Thyroid gland (tissue), 4 donors: ENCODE results near the gene KRT9. TPM values are rescaled to one million over a fixed set of nuclear protein-coding genes. Genes with fewer than 3 reads are reported as not detected.

Source experiments
- DNase-seq, 2 donors: peaks; one replicate each; pipeline ENCODE4 v3.0.0-alpha.2; 2019
- H3K27ac ChIP-seq, 3 donors: fragments of 200-600 bp; sonication (generic); 1 replicate in 2 of 3; 2 replicates in 1 of 3; pipeline ENCODE4 v1.5.1; 2016 to 2019; ENCODE audit warnings: mild to moderate bottlenecking in 1 of 3, moderate library complexity in 1 of 3
- H3K27me3 ChIP-seq: fragments of 200-600 bp; sonication (generic); one replicate; pipeline ENCODE4 v1.5.1; 2019
- H3K36me3 ChIP-seq, 2 donors: fragments of 200-600 bp; sonication (generic); one replicate each; pipeline ENCODE4 v1.5.1; 2016 to 2019
- H3K4me1 ChIP-seq, 2 donors: fragments of 200-600 bp; sonication (generic); one replicate each; pipeline ENCODE4 v1.5.1; 2017 to 2019
- H3K4me3 ChIP-seq, 3 donors: fragments of 200-600 bp; sonication (generic); replicated peaks in 1 of 3; 1 replicate in 2 of 3; 2 replicates in 1 of 3; pipeline ENCODE4 v1.5.1; 2016; ENCODE audit warnings: mild to moderate bottlenecking in 1 of 3
- H3K9me3 ChIP-seq: fragments of 200-600 bp; sonication (generic); one replicate; pipeline ENCODE4 v1.5.1; 2017
- POLR2A ChIP-seq, 2 donors: fragments of 450-650 bp; IDR thresholded peaks; one replicate each; pipeline ENCODE4 v1.6.1; 2017; ENCODE audit warnings: antibody characterized with exemption in 2 of 2, mild to moderate bottlenecking in 2 of 2, moderate library complexity in 1 of 2
- WGBS, 2 donors: methylation state at CpG; one replicate each; pipeline ENCODE4 v1.1.5; 2017; 5-methylcytosine and 5-hydroxymethylcytosine counted together
- intact Hi-C: fragments of 100-400 bp; cut with DNase I; formaldehyde crosslinking; loops from one replicate; pipeline ENCODE4 v1.15.1; 2023
- total RNA-seq, 4 donors: library from RNA; depleted of rRNA; stranded (reverse); fragments of >200 nt; gene quantifications; one replicate each; pipeline ENCODE4 v1.2.3, GENCODE V29; 2016
- TF ChIP-seq, protein P1 (sequence below), 6 experiments: fragments of 200-600 bp in 3 of 6; fragments of 450-650 bp in 3 of 6; sonication (generic) in 3 of 6; IDR thresholded peaks; one replicate each; pipeline ENCODE4 v1.5.1; 2016 to 2019; ENCODE audit warnings: antibody characterized with exemption in 6 of 6, mild to moderate bottlenecking in 2 of 6, inconsistent platforms in 1 of 6, moderate library complexity in 1 of 6

The KRT9 gene
- total RNA-seq, 4 donors from 2014 or later = not detected

DNA sequence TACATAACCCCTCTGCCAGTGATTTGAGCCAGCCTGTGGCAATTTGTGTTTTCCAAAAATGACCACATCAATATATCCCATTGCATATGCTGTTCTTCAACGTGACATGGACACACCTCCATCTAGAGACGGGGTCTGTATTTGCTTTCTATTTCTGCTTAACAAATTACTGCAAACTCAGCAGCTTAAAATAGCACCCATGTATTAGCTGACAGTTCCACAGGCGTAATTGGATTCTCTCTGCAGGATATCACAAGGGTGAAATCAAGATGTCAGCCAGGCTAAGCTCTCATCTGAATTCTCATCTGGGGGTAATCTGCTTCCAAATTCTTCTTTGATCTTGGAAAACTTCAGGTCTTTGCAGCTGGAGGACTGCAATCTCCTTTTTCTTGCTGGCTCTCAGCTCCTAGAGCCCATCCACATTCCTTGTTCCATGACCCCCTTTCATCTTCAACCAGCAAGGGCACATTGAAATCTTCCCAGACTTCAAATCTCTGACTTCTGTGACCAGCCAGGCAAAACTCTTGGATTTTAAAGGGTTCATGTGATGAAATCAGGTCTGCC is 8.2 kb downstream of the KRT9 start:
- H3K27me3 ChIP-seq = no peaks in the 10 kb centered on the region
- H3K27ac ChIP-seq = no peak overlapping the region
- no peak overlapping the region for H3K4me3 ChIP-seq
- TF ChIP-seq, protein P1, sequence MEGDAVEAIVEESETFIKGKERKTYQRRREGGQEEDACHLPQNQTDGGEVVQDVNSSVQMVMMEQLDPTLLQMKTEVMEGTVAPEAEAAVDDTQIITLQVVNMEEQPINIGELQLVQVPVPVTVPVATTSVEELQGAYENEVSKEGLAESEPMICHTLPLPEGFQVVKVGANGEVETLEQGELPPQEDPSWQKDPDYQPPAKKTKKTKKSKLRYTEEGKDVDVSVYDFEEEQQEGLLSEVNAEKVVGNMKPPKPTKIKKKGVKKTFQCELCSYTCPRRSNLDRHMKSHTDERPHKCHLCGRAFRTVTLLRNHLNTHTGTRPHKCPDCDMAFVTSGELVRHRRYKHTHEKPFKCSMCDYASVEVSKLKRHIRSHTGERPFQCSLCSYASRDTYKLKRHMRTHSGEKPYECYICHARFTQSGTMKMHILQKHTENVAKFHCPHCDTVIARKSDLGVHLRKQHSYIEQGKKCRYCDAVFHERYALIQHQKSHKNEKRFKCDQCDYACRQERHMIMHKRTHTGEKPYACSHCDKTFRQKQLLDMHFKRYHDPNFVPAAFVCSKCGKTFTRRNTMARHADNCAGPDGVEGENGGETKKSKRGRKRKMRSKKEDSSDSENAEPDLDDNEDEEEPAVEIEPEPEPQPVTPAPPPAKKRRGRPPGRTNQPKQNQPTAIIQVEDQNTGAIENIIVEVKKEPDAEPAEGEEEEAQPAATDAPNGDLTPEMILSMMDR (IDR thresholded peaks at IDR 0.05) = no peak
- TF ChIP-seq POLR2A (IDR thresholded peaks at IDR 0.05) = no peak
- H3K36me3 ChIP-seq = no peaks in the 10 kb centered on the region
- no peak for DNase-seq
- intact Hi-C loops = no loop called here
- H3K4me1 ChIP-seq = no peaks in the 10 kb centered on the region
- no peaks in the 10 kb centered on the region for H3K9me3 ChIP-seq
- 52 to 63% methylated on average over 3 of the region's 3 CpGs for WGBS, 2 donors

DNA sequence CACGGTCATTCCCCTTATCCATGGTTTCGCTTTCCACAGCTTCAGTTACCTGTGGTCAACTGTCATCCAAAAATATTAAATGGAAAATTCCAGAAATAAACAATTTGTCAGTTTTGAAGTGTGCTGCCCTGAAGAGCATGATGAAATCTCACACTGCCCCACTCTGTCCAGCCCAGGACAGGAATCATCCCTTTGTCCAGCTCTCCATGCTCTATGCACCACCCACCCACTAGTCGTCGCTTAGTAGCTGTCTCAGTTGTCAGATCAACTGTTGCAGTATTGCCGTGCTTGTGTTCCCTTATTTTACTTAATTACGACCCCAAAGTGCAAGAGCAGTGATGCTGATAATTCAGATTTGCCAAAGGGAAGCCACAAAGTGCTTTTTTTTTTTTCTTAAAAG is 10.3 kb downstream of the KRT9 start:
- no peaks in the 10 kb centered on the region for H3K9me3 ChIP-seq
- no peak for DNase-seq
- no peaks in the 10 kb centered on the region for H3K36me3 ChIP-seq
- TF ChIP-seq, protein P1 (IDR thresholded peaks at IDR 0.05) = no peak
- TF ChIP-seq POLR2A (IDR thresholded peaks at IDR 0.05) = no peak
- H3K27me3 ChIP-seq = no peaks in the 10 kb centered on the region
- H3K4me1 ChIP-seq = no peaks in the 10 kb centered on the region
- H3K4me3 ChIP-seq = no peak overlapping the region
- intact Hi-C loops = no loop called here
- no peak overlapping the region for H3K27ac ChIP-seq
- WGBS, 2 donors = 84 to 87% methylated on average over 6 of the region's 6 CpGs

DNA sequence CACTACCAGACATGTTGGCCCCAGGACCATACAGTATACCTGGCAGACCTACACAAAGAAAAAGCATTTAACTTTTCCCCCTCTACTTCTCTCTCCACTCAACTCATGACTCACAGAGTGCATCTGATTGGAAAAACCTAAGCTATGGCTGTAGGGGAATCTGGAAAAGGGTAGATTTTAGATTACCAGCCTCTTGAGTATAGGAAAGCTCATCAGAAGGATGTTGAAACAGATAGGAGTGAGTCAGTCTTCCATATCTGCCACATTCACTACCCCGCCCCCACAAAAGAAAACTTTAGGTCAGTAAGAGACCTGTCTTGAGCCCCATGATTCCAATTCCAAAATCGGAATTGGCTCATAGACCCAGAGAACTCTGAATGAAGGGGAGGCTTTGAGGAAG is 12.3 kb downstream of the KRT9 start:
- H3K27ac ChIP-seq = no peak overlapping the region
- no peaks in the 10 kb centered on the region for H3K27me3 ChIP-seq
- intact Hi-C loops = no loop called here
- H3K36me3 ChIP-seq = no peaks in the 10 kb centered on the region
- H3K4me3 ChIP-seq = no peak overlapping the region
- H3K9me3 ChIP-seq = no peaks in the 10 kb centered on the region
- no peak for DNase-seq
- 93 to 94% methylated on average over 2 of the region's 2 CpGs for WGBS, 2 donors
- no peak for TF ChIP-seq POLR2A (IDR thresholded peaks at IDR 0.05)
- TF ChIP-seq, protein P1 (IDR thresholded peaks at IDR 0.05) = no peak
- H3K4me1 ChIP-seq = no peaks in the 10 kb centered on the region

DNA sequence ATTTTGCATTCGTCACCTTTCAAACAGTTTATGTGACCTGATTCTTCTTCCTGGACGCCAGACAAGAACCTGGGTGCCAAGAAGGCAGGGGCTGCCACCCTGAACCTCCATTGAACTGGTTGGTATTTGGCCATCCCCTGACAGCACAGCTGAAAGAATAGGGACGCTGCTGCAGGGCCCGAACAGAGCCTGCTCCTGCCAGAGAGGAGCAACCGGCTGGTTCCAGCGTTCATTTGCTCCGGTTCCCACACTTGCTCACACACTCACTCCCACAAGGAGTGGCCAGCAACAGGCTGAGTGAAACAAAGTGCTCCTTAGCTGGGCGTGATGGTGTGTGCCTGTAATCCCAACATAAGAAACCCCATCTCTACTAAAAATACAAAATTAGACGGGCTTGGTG is 14.9 kb downstream of the KRT9 start:
- no peaks in the 10 kb centered on the region for H3K9me3 ChIP-seq

DNA sequence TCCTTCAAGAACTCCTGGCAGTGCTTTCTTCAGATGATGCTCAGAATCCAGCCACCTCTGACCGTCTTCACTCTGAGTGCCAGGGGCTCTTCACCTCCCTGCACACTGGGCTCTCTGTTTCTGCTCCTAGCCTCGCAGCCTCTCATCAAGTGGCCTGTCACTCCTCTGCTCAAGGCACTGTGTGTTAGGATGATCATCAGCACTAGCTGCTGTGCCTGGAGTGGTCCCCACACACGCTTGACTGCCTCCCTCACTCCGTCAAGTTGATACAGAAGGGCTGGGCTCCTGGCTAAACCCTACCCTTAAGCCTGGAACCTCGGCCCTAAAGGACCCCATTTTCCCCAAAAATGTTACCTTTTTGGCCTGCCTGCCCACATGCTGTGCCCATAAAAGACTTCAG is 15.6 kb downstream of the KRT9 start:
- TF ChIP-seq POLR2A (IDR thresholded peaks at IDR 0.05) = no peak
- TF ChIP-seq, protein P1 (IDR thresholded peaks at IDR 0.05) = no peak
- intact Hi-C loops = no loop called here
- H3K36me3 ChIP-seq = no peaks in the 10 kb centered on the region
- H3K4me1 ChIP-seq = no peaks in the 10 kb centered on the region
- no peaks in the 10 kb centered on the region for H3K9me3 ChIP-seq
- no peak overlapping the region for H3K4me3 ChIP-seq
- no peak overlapping the region for H3K27ac ChIP-seq
- H3K27me3 ChIP-seq = no peaks in the 10 kb centered on the region
- 24 to 46% methylated on average over 5 of the region's 5 CpGs for WGBS, 2 donors
- no peak for DNase-seq

More for the DNA sequence above, 14.9 kb downstream of the KRT9 start:
- H3K36me3 ChIP-seq = no peaks in the 10 kb centered on the region
- no peak for DNase-seq
- no peak for TF ChIP-seq POLR2A (IDR thresholded peaks at IDR 0.05)
- TF ChIP-seq, protein P1 (IDR thresholded peaks at IDR 0.05) = no peak
- no peak overlapping the region for H3K4me3 ChIP-seq
- no peaks in the 10 kb centered on the region for H3K27me3 ChIP-seq
- no peaks in the 10 kb centered on the region for H3K4me1 ChIP-seq
- intact Hi-C loops = no loop called here
- H3K27ac ChIP-seq = no peak overlapping the region
- 58 to 62% methylated on average over 9 of the region's 9 CpGs for WGBS, 2 donors
